Heart right ventricle (tissue), 16 donors: ENCODE results near the gene MRPL41. TPM values are rescaled to one million over a fixed set of nuclear protein-coding genes. Genes with fewer than 3 reads are reported as not detected.

Source experiments
- ATAC-seq, 8 donors: fragments of 200-7000 bp; cut with Tn5 transposase; one replicate each; pipeline ENCODE4 v1.9.1; 2020; ENCODE audit warnings: mild to moderate bottlenecking in 8 of 8, moderate library complexity in 8 of 8, moderate number of reproducible peaks in 1 of 8
- DNase-seq, 2 donors: peaks; one replicate each; pipeline ENCODE4 v3.0.0-alpha.2; 2020
- H3K27ac ChIP-seq, 10 donors: fragments of 200-600 bp; sonication (generic) in 2 of 10; one replicate each; pipeline versions ENCODE4 v1.5.0 to v1.8.0; 2020 to 2022; ENCODE audit warnings: mild to moderate bottlenecking in 3 of 10
- H3K27me3 ChIP-seq, 7 donors: fragments of 200-600 bp; one replicate each; pipeline ENCODE4 v1.8.0; 2021 to 2022; ENCODE audit warnings: mild to moderate bottlenecking in 2 of 7
- H3K36me3 ChIP-seq, 9 donors: fragments of 200-600 bp; sonication (generic) in 1 of 9; one replicate each; pipeline versions ENCODE4 v1.5.0 to v1.8.0; 2020 to 2022; ENCODE audit warnings: mild to moderate bottlenecking in 2 of 9
- H3K4me1 ChIP-seq, 9 donors: fragments of 200-600 bp; sonication (generic) in 1 of 9; one replicate each; pipeline versions ENCODE4 v1.5.0 to v1.8.0; 2020 to 2022; ENCODE audit warnings: mild to moderate bottlenecking in 4 of 9
- H3K4me3 ChIP-seq, 10 donors: fragments of 200-600 bp; sonication (generic) in 2 of 10; one replicate each; pipeline versions ENCODE4 v1.5.0 to v1.8.0; 2020 to 2022; ENCODE audit warnings: mild to moderate bottlenecking in 7 of 10, moderate library complexity in 2 of 10
- H3K9me3 ChIP-seq, 11 donors: fragments of 200-600 bp in 10 of 11; sonication (generic) in 2 of 11; one replicate each; pipeline versions ENCODE4 v1.5.0 to v1.8.0; 2013 to 2022; ENCODE audit warnings: mild to moderate bottlenecking in 2 of 11, control low read depth in 1 of 11, moderate library complexity in 1 of 11
- WGBS, 2 donors: extraction: QIAGEN DNeasy Blood & Tissue Kit; methylation state at CpG; one replicate each; pipeline ENCODE4 v1.1.7; 2013; ENCODE audit warnings: inconsistent platforms in 1 of 2; 5-methylcytosine and 5-hydroxymethylcytosine counted together
- intact Hi-C, 10 donors: fragments of 100-400 bp; cut with DNase I; formaldehyde crosslinking; loops; one replicate each; pipeline versions ENCODE4 v1.11.1 to v1.14.2; 2022
- polyA plus RNA-seq, 2 donors: library from polyadenylated mRNA; stranded (reverse); fragments of 200-250 nt; gene quantifications; one replicate each; pipeline ENCODE4 v1.2.3, GENCODE V29; 2013
- total RNA-seq, 10 donors: library from RNA; stranded (reverse); fragmentation: NEBNext Ultra II Directional in 3 of 10; extraction: Animal tissue kit (Norgen Biotek cat#: 25700) in 3 of 10; gene quantifications; one replicate each; pipeline versions ENCODE4 v1.2.1 to v1.2.4, GENCODE V29; 2021 to 2023
- TF ChIP-seq, protein P1 (sequence below), 9 donors: fragments of 200-600 bp; sonication (generic) in 2 of 9; IDR thresholded peaks; one replicate each; pipeline versions ENCODE4 v1.5.0 to v1.8.0; 2021 to 2022; ENCODE audit warnings: antibody characterized with exemption in 9 of 9, mild to moderate bottlenecking in 5 of 9, moderate library complexity in 1 of 9
- donor health status: Arrhythmogenic right ventricular cardiomyopathy.
- donor health status: ischemic (EF 13 %, LVEDD 7.1; RV severe dilation, severe dysfunction).
- donor health status: healthy with polysubstance abuse.
- donor health status: DM: no; HTN: yes; CAD: no.
- donor health status: DM: no; HTN: no; CAD: no.
- donor health status: ischemic (EF 25% LVEDD 6.9; RV normal size, moderate dysfunction).
- donor health status: ischemic (EF 25% LVEDD 5.7; RV mildly dilated, moderate dysfunction).
- donor health status: healthy.
- donor health status: DM: yes; HTN: yes; CAD: no.
- donor health status: Ischemic cardiomyopathy.
- donor health status: ischemic (EF 35%, LVEDD 5.7; RV mildly dilated, moderate dysfunction).
- donor health status: nonischemic (EF 11% LVEDD 7.7; RV severe dilation, severe dysfunction).
- donor health status: DM: yes; HTN: yes; CAD: no.
- donor health status: PGD.
- donor health status: ischemic (EF 29% LVEDD 5.4; RV normal size, mild dysfunction).
- donor health status: nonischemic (EF 23%, LVEDD 6.1; RV moderate dilation, normal function).

The MRPL41 gene
- total and polyA plus RNA-seq, 12 donors, result 133 to 1,052 (median 215) TPM

DNA sequence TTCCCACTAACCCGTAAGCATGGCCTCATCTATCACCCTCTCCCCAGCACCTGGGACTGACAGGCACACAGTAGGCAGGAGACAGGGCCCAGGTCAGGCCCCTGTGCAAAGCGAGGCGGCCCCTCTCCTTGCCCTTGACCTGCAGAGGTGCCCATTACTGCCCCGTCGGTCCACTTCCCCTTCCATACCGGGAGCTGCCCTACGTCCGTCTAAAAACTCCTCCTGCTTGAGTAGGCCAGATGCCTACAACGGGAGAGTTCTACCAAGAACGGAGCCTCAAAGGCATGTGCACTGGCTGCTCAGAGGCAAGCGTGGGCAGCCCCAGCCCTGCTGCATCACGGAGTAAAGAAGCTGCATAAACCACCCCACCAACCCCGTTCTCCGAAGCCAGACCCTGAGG is 31.7 kb downstream of the MRPL41 start:
- H3K27ac ChIP-seq, result no peak overlapping the region
- TF ChIP-seq, protein P1, sequence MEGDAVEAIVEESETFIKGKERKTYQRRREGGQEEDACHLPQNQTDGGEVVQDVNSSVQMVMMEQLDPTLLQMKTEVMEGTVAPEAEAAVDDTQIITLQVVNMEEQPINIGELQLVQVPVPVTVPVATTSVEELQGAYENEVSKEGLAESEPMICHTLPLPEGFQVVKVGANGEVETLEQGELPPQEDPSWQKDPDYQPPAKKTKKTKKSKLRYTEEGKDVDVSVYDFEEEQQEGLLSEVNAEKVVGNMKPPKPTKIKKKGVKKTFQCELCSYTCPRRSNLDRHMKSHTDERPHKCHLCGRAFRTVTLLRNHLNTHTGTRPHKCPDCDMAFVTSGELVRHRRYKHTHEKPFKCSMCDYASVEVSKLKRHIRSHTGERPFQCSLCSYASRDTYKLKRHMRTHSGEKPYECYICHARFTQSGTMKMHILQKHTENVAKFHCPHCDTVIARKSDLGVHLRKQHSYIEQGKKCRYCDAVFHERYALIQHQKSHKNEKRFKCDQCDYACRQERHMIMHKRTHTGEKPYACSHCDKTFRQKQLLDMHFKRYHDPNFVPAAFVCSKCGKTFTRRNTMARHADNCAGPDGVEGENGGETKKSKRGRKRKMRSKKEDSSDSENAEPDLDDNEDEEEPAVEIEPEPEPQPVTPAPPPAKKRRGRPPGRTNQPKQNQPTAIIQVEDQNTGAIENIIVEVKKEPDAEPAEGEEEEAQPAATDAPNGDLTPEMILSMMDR (IDR thresholded peaks at IDR 0.05), result no peak
- H3K27me3 ChIP-seq, result no peaks in the 10 kb centered on the region
- 88 to 92% methylated on average over 14 of the region's 14 CpGs for WGBS, 2 donors
- DNase-seq (no peak), ATAC-seq (no peak)
- intact Hi-C loops, result no loop called here
- peaks cover 0 to 16% (median 8%) of the 10 kb centered on the region in 9 donors for H3K4me1 ChIP-seq
- H3K9me3 ChIP-seq, result no peaks in the 10 kb centered on the region
- H3K4me3 ChIP-seq, result no peak overlapping the region
- peaks cover 0 to 73% (median 26%) of the 10 kb centered on the region in 9 donors for H3K36me3 ChIP-seq

DNA sequence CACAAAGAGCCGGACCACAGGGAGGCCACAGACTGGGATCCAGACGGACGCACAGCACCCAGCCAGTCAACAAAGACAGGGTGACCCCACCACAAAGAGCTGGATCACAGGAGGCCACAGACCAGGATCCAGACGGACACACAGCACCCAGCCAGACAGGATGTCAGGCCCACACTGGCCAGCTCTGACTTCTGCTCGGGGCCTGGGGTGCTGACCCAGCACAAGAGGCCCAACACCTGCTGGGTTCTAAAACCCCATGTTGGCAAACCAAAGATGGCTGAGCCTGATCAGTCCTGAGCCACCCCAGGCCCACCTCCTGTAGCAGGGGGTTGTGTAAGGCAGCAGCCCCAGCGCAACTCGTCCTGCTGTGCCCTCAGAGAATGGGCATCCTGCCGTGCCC is 32.3 kb downstream of the MRPL41 start:
- peaks cover 0 to 75% (median 26%) of the 10 kb centered on the region in 9 donors for H3K36me3 ChIP-seq

DNA sequence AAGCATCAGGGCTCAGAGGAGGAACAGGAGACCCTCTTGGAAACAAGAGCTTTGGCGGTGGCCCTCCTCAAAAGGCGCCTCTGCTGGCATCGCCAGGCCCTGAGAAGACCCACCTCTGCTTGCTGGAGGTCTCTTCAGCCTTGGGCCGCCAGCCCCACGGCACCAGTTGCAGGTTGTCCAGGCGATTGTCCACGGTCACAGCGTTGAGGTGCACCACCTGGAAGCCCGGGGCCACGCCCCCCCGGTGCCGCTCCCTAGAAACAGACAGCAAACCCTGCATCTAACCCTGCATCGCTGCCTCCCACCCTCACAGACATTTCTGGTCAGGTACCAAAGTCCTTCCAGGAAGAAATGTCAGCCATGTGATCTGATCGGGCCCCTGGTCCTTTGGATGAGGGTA is 35.2 kb downstream of the MRPL41 start:
- 95 to 99% methylated on average over 14 of the region's 14 CpGs for WGBS, 2 donors
- intact Hi-C loops, result no loop called here
- Histone ChIP-seq H3K27me3 (no peaks in the 10 kb centered on the region), H3K9me3 (no peaks in the 10 kb centered on the region), H3K4me3 (no peak overlapping the region), H3K27ac (no peak overlapping the region), H3K36me3 (peaks cover 0 to 65% (median 26%) of the 10 kb centered on the region in 9 donors), H3K4me1 (peaks cover 10 to 25% (median 17%) of the 10 kb centered on the region in 9 donors)
- DNase-seq, result no peak
- TF ChIP-seq, protein P1 (IDR thresholded peaks at IDR 0.05), result no peak
- no peak for ATAC-seq

More for the DNA sequence above, 32.3 kb downstream of the MRPL41 start:
- Histone ChIP-seq H3K9me3 (no peaks in the 10 kb centered on the region), H3K4me1 (peaks cover 0 to 16% (median 9%) of the 10 kb centered on the region in 9 donors), H3K27ac (no peak overlapping the region), H3K4me3 (no peak overlapping the region), H3K27me3 (no peaks in the 10 kb centered on the region)
- 79 to 88% methylated on average over 8 of the region's 8 CpGs for WGBS, 2 donors
- ATAC-seq (no peak), DNase-seq (no peak)
- intact Hi-C loops, result no loop called here
- TF ChIP-seq, protein P1 (IDR thresholded peaks at IDR 0.05), result no peak

DNA sequence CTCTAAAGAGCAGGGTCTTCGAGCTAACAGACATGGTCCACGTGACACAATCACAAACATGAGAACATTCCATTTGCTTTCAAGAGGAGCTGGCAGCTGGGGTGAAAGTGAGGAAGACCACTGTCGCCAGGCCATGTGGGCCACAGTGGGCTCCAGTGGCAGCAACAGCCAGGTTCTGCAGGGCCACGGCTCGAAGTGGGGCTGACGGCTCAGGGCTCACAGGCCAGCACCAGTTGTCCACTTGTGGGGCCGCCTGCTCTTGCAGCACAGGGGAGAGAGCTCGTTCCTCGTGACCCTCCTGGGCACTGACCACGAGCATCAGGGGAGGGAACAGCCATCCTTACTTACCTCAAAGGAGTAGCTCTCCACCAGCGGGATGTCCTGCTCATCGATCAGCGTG is 36.6 kb downstream of the MRPL41 start:
- no peaks in the 10 kb centered on the region for H3K27me3 ChIP-seq
- no peak for ATAC-seq
- DNase-seq, result no peak

More for the DNA sequence above, 36.6 kb downstream of the MRPL41 start:
- intact Hi-C loops, result no loop called here
- H3K9me3 ChIP-seq, result no peaks in the 10 kb centered on the region
- H3K36me3 ChIP-seq, result peaks cover 0 to 51% (median 17%) of the 10 kb centered on the region in 9 donors
- H3K4me1 ChIP-seq, result peaks cover 10 to 25% (median 17%) of the 10 kb centered on the region in 9 donors
- no peak overlapping the region for H3K27ac ChIP-seq
- no peak overlapping the region for H3K4me3 ChIP-seq
- WGBS, 2 donors, result 91 to 93% methylated on average over 13 of the region's 13 CpGs
- TF ChIP-seq, protein P1 (IDR thresholded peaks at IDR 0.05), result no peak
